ENCODE results near the gene CTNNBL1.
"Not testable (repeated sequence)": the region's sequence is repeated elsewhere in the genome, so short reads cannot be mapped to it uniquely, and the experiment has no call there.

The CTNNBL1 gene

GRCh38 chr20:37693635-37694626 is at the start of gene CTNNBL1:
Gene CTNNBL1, plus strand, starts transcription at chr20:37694030. Its CDS starts 93 bp downstream, at chr20:37694123.
- peak; percentile 96 for DNase-seq

GRCh38 chr20:37644605-37645004 is 49.2 kb upstream of the CTNNBL1 start:
- no peak for DNase-seq

GRCh38 chr20:37647946-37648345 is 45.9 kb upstream of the CTNNBL1 start:
- DNase-seq, result no peak

- DNase-seq, result no peak
Observed at GRCh38 chr20:37649017-37649416, 44.8 kb upstream of the CTNNBL1 start.

- no peak for DNase-seq
Observed at GRCh38 chr20:37649676-37650370, 44.0 kb upstream of the CTNNBL1 start.

- no peak for DNase-seq
Observed at GRCh38 chr20:37650661-37651060, 43.2 kb upstream of the CTNNBL1 start.

GRCh38 chr20:37651932-37652331 is 41.9 kb upstream of the CTNNBL1 start:
- DNase-seq, result peak; percentile 25

- no peak for DNase-seq
Observed at GRCh38 chr20:37656945-37657344, 36.9 kb upstream of the CTNNBL1 start.

GRCh38 chr20:37657924-37658804 is 35.7 kb upstream of the CTNNBL1 start:
- DNase-seq, result no peak

GRCh38 chr20:37661519-37661918 is 32.3 kb upstream of the CTNNBL1 start:
- DNase-seq, result no peak

GRCh38 chr20:37662308-37662707 is 31.5 kb upstream of the CTNNBL1 start:
- no peak for DNase-seq

- DNase-seq, result not testable (repeated sequence)
Observed at GRCh38 chr20:37664595-37664994, 29.2 kb upstream of the CTNNBL1 start.

- DNase-seq, result no peak
Observed at GRCh38 chr20:37668166-37668565, 25.7 kb upstream of the CTNNBL1 start.

- no peak for DNase-seq
Observed at GRCh38 chr20:37669062-37669772, 24.6 kb upstream of the CTNNBL1 start.

- no peak for DNase-seq
Observed at GRCh38 chr20:37669773-37670236, 24.0 kb upstream of the CTNNBL1 start.

- no peak for DNase-seq
Observed at GRCh38 chr20:37670351-37670791, 23.5 kb upstream of the CTNNBL1 start.

- no peak for DNase-seq
Observed at GRCh38 chr20:37672143-37672542, 21.7 kb upstream of the CTNNBL1 start.

- DNase-seq, result no peak
Observed at GRCh38 chr20:37673444-37673843, 20.4 kb upstream of the CTNNBL1 start.

- no peak for DNase-seq
Observed at GRCh38 chr20:37676440-37676839, 17.4 kb upstream of the CTNNBL1 start.

GRCh38 chr20:37677969-37678861 is 15.6 kb upstream of the CTNNBL1 start:
- DNase-seq, result no peak

GRCh38 chr20:37679751-37680150 is 14.1 kb upstream of the CTNNBL1 start:
- not testable (repeated sequence) for DNase-seq

Measured in stimulated activated CD4-positive, alpha-beta T cell treated with anti-CD3 and anti-CD28 coated beads, Interleukin-4, amount 100 ng/mL, for 24 hours (primary cell).